Ishikawa (cell line): ENCODE results near the gene FAM3D.
A peak's percentile ranks its signal among the peaks of the same experiment; 100 is the strongest.

Source experiments
- CEBPB ChIP-seq: IDR thresholded peaks from 2 replicates; pipeline ENCODE4 v1.6.1; 2012
- CREB1 ChIP-seq: IDR thresholded peaks from 2 replicates; pipeline ENCODE4 v1.6.1; 2012; ENCODE audit warnings: low read depth
- EGR1 ChIP-seq: IDR thresholded peaks from 2 replicates; pipeline ENCODE4 v1.6.1; 2012
- EP300 ChIP-seq: IDR thresholded peaks from 2 replicates; pipeline ENCODE4 v1.6.1; 2012; ENCODE audit warnings: borderline replicate concordance
- FOXM1 ChIP-seq: IDR thresholded peaks from 2 replicates; pipeline ENCODE4 v1.6.1; 2012; ENCODE audit warnings: low read depth, borderline replicate concordance
- MAX ChIP-seq: IDR thresholded peaks from 2 replicates; pipeline ENCODE4 v1.6.1; 2012
- NFIC ChIP-seq: IDR thresholded peaks from 2 replicates; pipeline ENCODE4 v1.6.1; 2012
- RAD21 ChIP-seq: IDR thresholded peaks from 2 replicates; pipeline ENCODE4 v1.6.1; 2012; ENCODE audit warnings: low read depth
- TAF1 ChIP-seq: IDR thresholded peaks from 2 replicates; pipeline ENCODE4 v1.6.1; 2012; ENCODE audit warnings: low read depth, mild to moderate bottlenecking
- TCF12 ChIP-seq: IDR thresholded peaks from 2 replicates; pipeline ENCODE4 v1.6.1; 2012; ENCODE audit warnings: low read depth
- TEAD4 ChIP-seq: IDR thresholded peaks from 2 replicates; pipeline ENCODE4 v1.6.1; 2012
- YY1 ChIP-seq: IDR thresholded peaks from 2 replicates; pipeline ENCODE4 v1.6.1; 2012; ENCODE audit warnings: low read depth
- ZBTB7A ChIP-seq: IDR thresholded peaks from 2 replicates; pipeline ENCODE4 v1.6.1; 2012; ENCODE audit warnings: low read depth
- TF ChIP-seq, protein P1 (sequence below): IDR thresholded peaks from 2 replicates; pipeline ENCODE4 v1.6.1; 2012; ENCODE audit warnings: low read depth, mild to moderate bottlenecking
- TF ChIP-seq, protein P2 (sequence below): IDR thresholded peaks from 2 replicates; pipeline ENCODE4 v1.6.1; 2012

FAM3D gene

GRCh38 chr3:58613236-58614132 lies 53.1 kb downstream of the FAM3D start:
- TF ChIP-seq TEAD4 (no peak), FOXM1 (no peak), MAX (no peak), EP300 (no peak), EGR1 (no peak), TCF12 (no peak), CREB1 (no peak), CEBPB (no peak)
- TF ChIP-seq, protein P1, sequence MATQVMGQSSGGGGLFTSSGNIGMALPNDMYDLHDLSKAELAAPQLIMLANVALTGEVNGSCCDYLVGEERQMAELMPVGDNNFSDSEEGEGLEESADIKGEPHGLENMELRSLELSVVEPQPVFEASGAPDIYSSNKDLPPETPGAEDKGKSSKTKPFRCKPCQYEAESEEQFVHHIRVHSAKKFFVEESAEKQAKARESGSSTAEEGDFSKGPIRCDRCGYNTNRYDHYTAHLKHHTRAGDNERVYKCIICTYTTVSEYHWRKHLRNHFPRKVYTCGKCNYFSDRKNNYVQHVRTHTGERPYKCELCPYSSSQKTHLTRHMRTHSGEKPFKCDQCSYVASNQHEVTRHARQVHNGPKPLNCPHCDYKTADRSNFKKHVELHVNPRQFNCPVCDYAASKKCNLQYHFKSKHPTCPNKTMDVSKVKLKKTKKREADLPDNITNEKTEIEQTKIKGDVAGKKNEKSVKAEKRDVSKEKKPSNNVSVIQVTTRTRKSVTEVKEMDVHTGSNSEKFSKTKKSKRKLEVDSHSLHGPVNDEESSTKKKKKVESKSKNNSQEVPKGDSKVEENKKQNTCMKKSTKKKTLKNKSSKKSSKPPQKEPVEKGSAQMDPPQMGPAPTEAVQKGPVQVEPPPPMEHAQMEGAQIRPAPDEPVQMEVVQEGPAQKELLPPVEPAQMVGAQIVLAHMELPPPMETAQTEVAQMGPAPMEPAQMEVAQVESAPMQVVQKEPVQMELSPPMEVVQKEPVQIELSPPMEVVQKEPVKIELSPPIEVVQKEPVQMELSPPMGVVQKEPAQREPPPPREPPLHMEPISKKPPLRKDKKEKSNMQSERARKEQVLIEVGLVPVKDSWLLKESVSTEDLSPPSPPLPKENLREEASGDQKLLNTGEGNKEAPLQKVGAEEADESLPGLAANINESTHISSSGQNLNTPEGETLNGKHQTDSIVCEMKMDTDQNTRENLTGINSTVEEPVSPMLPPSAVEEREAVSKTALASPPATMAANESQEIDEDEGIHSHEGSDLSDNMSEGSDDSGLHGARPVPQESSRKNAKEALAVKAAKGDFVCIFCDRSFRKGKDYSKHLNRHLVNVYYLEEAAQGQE, result no peak
- TF ChIP-seq, protein P2, sequence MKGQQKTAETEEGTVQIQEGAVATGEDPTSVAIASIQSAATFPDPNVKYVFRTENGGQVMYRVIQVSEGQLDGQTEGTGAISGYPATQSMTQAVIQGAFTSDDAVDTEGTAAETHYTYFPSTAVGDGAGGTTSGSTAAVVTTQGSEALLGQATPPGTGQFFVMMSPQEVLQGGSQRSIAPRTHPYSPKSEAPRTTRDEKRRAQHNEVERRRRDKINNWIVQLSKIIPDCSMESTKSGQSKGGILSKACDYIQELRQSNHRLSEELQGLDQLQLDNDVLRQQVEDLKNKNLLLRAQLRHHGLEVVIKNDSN, result no peak

DNA sequence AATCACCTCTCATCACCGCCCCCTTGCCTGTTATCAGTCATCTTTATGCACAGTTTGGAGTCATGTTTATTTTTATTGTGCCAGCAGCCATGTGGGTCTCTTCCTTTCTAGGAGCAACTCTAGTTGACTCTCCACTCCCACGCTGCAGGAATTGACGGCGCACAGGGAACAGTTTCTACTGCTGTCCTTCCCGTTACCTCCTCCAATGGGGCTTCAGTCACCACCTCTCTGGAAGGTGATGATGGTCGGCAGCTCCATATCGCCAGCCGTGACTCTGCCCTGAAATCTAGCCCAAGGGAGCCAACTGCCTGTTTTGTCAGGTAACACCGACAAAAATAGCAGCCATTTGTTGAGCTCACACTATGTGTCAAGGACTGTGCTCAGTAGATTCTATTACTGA lies 53.7 kb downstream of the FAM3D start:
- TF ChIP-seq EGR1 (no peak), TEAD4 (no peak), TCF12 (no peak), CREB1 (no peak), RAD21 (no peak), FOXM1 (no peak), EP300 (no peak), TAF1 (no peak), MAX (no peak), YY1 (no peak), NFIC (no peak), CEBPB (no peak), ZBTB7A (no peak)
- TF ChIP-seq, protein P1, result no peak
- TF ChIP-seq, protein P2, result no peak

- TF ChIP-seq ZBTB7A (no peak), YY1 (no peak), FOXM1 (no peak), NFIC (no peak), TAF1 (no peak), TCF12 (no peak)
Measured at GRCh38 chr3:58609990-58610389, 56.6 kb downstream of the FAM3D start.

- TF ChIP-seq EP300 (peak; percentile 79), EGR1 (no peak), TCF12 (peak; percentile 91), ZBTB7A (no peak), NFIC (peak; percentile 94), TEAD4 (peak; percentile 60; the same call in 1 of the 2 replicates), CEBPB (no peak), CREB1 (no peak), FOXM1 (0 out of 2 replicates have a peak, but pooled peaks have one; percentile 31), TAF1 (no peak), RAD21 (no peak)
- TF ChIP-seq, protein P2, result no peak
Measured at GRCh38 chr3:58608648-58609047, 57.9 kb downstream of the FAM3D start.

DNA sequence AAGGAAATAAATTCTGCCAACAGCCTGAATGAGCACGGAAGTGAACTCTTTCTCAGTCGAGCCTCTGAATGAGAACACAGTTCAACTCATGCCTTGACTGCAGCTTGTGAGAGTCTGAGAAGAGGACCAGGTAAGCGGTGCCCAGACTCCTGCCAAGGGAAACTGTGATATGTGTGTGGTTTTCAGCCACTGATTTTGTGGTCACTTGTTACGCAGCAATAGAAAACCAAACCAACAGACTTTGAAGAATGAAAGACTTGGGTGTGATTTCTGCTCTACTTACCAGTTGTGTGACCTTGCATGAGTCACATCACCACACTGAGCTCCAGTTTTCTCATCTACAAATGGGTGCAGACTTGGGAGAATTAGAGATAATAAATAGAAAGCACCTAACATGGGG lies 58.8 kb downstream of the FAM3D start:
- TF ChIP-seq FOXM1 (no peak), TAF1 (no peak), ZBTB7A (no peak), EP300 (no peak), YY1 (no peak), RAD21 (no peak), EGR1 (no peak), CEBPB (no peak), NFIC (no peak), TCF12 (no peak)
- TF ChIP-seq, protein P1, result no peak
